Measurements from ENCODE around the gene PAPOLG.
A peak's percentile ranks its signal among the peaks of the same experiment; 100 is the strongest.
"Not testable (repeated sequence)": the region's sequence is repeated elsewhere in the genome, so short reads cannot be mapped to it uniquely, and the experiment has no call there.

Gene PAPOLG

DNA sequence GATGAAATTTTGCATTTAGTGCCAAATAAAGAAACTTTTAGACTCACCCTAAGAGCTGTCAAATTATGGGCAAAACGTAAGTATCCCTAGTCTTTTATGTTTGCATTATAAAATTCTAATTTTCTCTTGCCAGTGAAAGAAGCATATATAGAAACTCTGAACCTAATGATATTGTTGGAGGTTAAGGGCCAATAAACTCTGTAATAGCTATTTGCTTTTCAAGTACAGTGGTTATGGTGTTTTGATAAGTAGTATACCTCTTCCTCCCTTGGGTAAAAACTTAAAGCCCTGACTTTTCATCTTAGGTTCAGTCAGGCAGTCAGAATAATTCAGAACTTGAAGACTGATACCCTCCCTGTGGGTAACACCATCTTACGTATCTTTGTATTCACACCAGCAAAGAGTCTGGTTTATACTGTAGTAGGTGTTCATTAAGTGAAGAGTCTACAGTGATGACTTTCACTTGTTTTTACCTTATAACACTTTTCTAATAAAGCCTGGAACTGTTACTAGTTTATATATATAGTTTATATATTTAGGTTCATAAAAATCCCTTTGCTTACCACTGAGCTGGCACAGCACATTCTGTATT, 19.1 kb downstream of the PAPOLG start:
- DNase-seq (ENCODE audit: low read depth) = no peak

DNA sequence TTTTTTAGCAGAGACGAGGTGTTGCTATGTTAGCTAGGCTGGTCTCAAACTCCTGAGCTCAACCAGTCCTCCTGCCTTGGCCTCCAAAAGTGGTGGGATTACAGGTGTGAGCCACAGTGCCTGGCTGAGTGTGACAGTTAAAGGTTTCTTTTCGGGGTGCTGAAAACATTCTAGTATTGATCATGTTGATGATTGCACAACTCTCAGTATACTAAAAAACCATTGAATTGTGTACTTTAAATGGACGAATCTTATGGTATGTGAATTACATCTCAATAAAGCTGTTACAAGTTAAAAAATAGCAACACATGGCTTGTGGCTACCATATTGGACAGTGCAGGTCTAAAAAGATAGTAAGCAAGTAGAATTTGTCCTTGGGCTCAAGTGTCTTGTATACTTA, 22.3 kb downstream of the PAPOLG start:
- no peak for DNase-seq (ENCODE audit: low read depth)

- no peak for DNase-seq (ENCODE audit: low read depth)
Measured at GRCh38 chr2:60779426-60779825, 23.4 kb downstream of the PAPOLG start.

DNA sequence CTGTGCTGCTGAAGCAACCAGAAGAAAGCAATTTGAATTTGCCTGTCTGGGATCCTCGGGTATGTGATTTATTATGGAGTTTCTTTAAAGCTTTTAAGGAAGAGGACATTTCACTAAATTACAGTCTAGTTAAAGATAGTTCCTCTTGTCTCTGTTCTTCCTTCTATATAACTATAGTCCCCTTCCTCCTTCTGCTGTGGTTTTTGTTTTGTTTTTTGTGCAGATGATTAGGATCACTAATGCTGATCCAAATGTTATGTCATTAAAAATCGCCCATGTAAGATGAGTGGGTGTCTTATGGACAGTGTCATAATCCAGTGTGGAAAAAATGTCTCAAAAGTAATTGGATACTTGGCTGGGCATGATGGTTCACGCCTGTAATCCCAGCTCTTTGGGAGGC, 24.7 kb downstream of the PAPOLG start:
- no peak for DNase-seq (ENCODE audit: low read depth)

DNA sequence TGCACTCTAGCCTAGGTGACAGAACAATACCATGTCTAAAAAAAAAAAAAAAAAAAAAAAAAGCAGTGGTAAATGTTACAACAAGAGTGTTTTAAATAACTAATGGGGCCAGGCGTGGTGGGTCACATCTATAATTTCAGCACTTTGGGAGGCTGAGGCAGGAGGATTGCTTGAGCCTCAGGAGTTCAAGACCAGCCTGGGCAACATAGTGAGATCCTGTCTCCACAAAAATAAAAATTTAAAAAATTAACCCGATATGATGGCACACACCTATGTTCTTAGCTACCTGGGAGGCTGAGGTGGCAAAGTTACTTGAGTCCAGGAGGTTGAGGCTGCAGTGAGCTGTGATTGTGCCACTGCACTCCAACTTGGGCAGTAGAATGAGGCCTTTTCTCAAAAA, 37.1 kb downstream of the PAPOLG start:
- no peak for DNase-seq (ENCODE audit: low read depth)

DNA sequence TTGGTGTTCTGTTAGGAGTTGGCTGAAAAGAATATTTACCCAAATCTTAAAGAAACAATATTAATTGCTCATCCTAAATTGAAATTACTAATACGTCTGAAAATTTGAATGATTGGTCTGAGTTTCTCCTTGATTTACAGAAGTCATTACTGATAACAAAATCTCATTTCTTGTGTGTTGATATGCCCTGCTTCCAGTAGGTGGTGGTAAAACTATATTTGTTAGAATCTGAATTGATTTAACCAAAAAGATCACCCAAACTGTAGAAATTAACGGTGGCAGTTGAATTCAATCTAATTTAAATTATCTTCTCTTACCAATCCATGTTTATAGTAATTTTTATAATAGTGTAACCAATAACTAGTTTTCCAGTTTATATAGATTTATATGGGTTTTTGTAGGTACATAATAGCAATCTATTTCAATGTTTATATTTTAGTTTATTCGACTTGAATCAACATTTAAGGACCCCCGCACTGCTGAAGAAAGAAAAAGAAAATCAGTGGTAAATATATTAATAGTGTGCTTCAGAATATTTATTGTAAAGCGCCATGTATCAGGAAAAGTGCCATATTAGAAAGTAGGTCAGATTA, 38.3 kb downstream of the PAPOLG start:
- DNase-seq (ENCODE audit: low read depth) = no peak

DNA sequence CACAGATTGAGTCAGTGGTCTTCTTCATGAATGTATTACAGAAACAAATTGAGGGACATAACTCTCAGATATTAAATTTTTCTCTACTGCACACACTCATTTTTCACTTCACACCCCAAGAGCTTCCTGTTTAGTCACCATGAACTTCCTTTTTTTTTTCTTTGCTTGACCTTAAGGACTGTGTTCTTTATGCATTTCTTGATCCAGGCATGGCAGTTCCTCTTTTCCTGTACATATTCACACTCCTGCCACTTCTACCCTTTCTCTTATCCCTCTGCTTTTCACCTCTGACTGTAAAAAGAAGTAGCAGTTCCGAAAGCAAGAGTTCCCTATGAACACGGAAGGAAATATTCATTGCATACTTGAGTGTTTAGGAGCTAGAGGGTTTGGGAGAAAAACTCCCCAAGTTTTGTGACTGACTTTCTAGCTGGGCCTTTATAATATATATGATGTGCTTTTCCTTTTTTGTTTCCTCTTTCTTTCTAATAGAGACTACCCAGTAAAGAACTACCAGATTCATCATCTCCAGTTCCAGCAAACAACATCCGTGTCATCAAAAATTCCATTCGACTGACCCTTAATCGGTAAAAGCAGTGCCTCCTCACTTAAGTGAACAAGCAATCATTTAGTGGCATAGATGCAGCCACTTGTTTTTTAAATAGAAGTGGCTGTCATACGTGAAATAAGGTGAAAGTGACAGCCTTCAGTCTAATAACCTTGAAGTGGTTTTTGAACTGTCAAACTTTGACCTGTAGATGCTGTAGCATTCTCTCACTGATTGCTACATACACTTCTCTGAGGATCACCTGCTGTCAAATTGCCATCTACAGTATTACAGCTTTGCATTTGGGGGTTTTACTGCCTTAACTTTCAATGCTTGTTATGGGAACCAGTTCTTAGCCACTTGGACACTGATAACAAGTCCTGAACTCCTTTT, 40.8 kb downstream of the PAPOLG start:
- DNase-seq (ENCODE audit: low read depth) = no peak

DNA sequence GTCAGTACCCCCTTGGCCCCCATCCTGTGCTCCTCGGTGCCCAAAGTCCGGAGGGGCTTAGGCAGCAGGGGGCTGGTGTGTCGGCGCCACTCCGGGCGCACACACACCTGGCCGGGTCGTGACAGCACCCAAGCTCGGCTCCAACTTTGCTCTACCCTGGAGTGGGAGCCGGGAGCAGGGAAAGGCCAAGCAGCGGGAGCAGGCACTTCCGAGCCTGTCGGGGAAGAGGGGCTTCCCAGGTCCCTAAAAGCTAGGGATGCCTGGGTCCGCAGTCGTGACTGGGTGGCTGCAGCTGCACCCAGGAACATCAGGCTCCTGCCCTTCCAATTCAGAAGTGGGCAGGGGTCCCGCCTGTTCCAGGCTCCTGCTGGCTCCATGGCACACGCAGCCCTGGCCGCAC, 48.4 kb downstream of the PAPOLG start:
- no peak for DNase-seq (ENCODE audit: low read depth)

GRCh38 chr2:60806595-60806987, 50.5 kb downstream of the PAPOLG start:
- DNase-seq (ENCODE audit: low read depth) = no peak

GRCh38 chr2:60806988-60807681, 51.1 kb downstream of the PAPOLG start:
- peak; percentile 43 for DNase-seq (ENCODE audit: low read depth)

DNA sequence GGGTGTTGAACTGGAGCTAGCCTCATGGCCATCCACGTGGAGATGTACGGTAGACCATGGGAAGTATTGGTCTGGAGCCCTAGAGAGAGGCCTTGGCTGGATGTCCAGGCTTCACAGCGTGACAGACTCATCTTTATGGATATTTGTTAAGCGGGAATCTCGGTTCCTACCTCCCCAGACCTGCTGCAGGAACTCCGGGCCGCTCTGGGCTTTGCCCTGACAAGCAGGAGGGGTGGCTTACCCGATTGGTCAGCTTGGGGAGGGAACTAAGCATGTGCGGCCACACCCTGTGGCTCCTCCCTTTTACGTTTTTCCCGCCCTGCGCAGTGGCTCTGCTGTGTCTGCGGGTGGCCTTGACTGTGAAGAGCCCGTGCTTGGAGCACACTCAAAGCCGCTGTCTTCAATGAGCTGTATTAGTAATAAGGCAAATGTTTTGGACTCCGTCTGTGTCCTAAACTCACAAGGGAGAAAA, 52.3 kb downstream of the PAPOLG start:
- DNase-seq (ENCODE audit: low read depth) = no peak

DNA sequence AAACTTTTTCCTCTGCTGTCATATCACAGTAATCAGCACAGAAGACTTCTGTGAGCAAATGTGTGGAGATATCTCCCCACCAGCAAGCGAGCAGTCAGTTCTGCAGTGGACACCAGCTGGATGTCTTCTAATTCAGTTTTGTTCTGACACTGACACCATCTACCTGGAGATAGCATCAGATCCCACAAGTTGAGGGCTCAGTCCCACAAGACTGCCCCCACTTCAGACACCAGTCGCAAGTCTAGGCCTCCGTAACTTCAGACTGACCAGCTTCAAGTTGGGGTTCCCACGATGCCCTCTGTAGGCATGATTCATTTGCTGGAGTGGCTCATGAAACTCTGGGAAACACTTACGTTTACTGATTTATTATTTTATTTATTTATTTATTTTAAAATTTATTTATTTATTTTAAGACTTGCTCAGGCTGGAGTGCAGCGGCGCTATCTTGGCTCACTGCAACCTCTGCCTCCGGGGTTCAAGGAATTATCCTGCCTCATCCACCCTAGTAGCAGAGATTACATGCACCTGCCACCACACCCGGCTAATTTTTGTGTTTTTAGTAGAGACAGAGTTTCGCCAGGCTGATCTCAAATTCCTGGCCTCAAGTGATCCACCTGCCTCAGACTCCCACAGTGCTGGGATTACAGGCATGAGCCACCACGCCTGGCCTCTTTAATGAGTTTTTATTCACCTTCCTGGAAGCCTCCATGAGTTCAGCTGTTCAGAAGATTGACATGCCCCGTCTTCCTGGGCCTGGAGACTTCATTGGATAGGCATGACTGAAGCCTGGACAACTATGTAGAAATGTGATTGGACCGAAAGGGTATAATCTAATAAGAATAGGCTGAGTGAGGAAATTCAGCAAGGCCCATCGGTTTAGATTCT, 55.7 kb downstream of the PAPOLG start:
- DNase-seq (ENCODE audit: low read depth) = no peak

- not testable (repeated sequence) for DNase-seq (ENCODE audit: low read depth)
Measured at GRCh38 chr2:60817191-60817590, 61.1 kb downstream of the PAPOLG start.

- peak; percentile 26 for DNase-seq (ENCODE audit: low read depth)
Measured at GRCh38 chr2:60818272-60818671, 62.2 kb downstream of the PAPOLG start.

DNA sequence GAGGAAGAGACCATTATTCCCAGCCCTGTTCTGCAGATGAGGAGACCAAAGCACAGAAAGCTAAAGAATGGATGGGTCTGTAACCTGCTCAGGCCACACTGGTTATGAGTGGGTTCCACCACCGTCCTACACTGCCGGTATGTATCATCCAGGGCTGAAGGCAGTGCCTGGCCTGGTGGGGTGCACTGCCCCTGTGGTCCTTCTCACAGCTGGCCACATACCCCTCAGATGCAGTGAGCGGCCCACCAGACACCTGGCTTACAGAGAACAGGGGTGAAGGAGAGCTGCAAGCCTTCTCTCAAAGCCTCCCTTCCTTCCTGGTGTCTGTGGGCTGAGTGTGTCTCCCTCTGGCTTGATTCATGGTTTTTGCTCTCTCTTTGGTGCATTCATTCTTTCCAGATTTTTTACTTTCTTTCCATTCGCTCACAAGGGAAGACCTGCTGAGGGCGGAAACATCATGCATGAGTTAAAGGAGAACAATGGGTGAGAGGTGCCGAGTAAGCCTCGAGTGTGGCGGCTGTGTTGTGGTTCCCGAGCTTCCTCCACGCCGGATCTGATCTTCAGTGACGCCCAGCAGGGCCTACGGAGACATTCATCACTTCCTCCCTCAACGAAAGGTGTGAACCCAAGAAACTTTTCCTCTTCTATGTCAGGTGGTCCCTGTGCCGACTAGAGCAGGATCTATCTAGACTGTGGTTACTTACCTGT, 63.2 kb downstream of the PAPOLG start:
- peak; percentile 68 for DNase-seq (ENCODE audit: low read depth)

DNA sequence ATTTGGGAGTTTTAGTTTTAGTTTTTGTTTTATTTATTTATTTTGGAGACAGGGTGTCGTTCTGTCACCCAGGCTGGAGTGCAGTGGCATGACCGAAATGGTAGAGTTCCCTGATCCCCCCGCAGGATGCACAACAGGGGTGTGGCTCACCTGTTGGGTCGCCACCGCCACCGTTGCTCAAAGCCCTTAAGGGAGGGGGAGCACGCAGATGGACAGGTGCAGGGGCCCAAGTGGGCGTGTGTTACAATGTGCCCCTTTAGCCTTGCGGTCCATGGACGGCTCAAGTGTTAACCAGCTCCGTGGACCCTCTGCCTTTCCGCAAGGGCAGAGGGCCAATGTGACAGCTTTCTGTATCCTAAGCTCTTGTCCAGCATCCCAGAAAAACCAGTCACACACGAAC, 63.9 kb downstream of the PAPOLG start:
- no peak for DNase-seq (ENCODE audit: low read depth)

DNA sequence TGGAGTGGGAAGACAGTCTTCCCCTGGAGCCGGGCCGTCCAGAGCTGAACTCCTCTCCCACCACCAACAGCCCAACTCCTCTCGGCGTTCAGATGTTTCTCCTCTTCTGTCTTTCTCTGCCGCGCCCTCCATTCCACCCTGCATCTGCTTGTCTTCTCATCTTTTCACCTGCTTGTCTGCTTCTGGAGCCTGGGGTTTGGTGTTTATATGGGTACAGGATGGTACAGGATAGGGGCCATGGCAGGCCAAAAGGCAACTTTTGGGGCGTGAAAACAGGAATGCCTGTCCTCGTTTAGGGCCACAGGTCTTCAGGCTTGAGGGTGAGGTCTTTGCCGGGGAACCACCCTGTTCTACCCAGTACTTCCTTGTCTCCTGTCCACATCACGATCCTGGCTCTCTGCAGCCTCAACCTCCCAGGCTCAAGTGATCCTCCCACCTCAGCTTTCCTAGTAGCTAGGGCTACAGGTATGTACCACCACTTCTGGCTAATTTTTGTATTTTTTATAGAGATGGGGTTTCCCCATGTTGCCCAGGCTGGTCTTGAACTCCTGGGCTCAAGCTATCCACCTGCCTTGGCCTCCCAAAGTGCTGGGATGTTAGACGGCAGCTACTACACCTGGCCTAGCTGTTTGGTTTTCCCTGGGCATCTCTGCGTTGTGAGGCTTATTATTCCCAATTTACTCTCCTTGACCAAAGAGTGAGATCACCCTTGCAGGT, 64.5 kb downstream of the PAPOLG start:
- no peak for DNase-seq (ENCODE audit: low read depth)

GRCh38 chr2:60821133-60821469, 65.0 kb downstream of the PAPOLG start:
- no peak for DNase-seq (ENCODE audit: low read depth)

DNA sequence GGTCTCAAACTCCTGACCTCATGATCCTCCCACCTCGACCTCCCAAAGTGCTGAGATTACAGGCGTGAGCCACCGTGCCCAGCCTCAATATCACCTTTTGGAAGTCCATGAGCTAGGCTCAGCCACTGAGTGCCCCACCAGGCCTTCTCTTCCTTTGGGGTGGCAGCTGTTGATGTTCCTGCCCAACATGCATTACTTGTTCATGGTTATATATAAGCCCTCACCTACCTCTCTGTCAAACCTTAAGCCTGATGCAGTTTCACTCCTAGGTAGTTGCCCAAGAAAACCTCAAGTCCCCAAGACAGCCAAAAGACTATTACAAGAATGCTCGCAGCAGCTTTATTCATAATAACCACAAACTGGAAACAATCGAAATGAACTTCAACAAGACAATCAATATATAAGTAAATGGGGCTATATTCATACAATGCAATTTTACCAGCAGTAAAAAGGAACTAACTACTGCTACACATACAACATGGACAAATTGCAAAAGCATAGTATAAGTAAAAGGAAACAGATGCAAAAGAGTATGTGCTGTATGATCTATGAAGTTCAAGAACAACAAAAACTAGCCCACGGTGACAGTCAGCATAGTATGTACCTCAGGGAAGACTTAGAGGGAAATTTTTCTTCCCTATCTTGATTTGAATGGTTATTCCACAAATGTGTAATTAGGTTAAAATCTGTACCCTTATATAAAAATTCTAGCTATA, 65.7 kb downstream of the PAPOLG start:
- no peak for DNase-seq (ENCODE audit: low read depth)

GRCh38 chr2:60822987-60823386, 66.9 kb downstream of the PAPOLG start:
- DNase-seq (ENCODE audit: low read depth) = no peak

All from stimulated activated CD8-positive, alpha-beta memory T cell treated with anti-CD3 and anti-CD28 coated beads, Interleukin-4, amount 100 ng/mL, for 24 hours (primary cell).